H9 (cell line): ENCODE data around the gene PREX1. TPM values are rescaled to one million over a fixed set of nuclear protein-coding genes. Genes with fewer than 3 reads are reported as not detected.

Experiments
- DNase-seq: peaks from one replicate; pipeline ENCODE4 v3.0.0-alpha.2; 2017
- H2AFZ ChIP-seq: one replicate; pipeline ENCODE4 v1.6.1; 2013; ENCODE audit warnings: mild to moderate bottlenecking, low read length, control low read depth, moderate library complexity
- H2AK5ac ChIP-seq: 2 replicates; pipeline ENCODE4 v1.6.1; 2013; ENCODE audit warnings: low read length, control low read depth, mixed read lengths; ENCODE audit not compliant: insufficient read length
- H2BK120ac ChIP-seq: one replicate; pipeline ENCODE4 v1.6.1; 2013; ENCODE audit warnings: low read depth, mild to moderate bottlenecking, low read length, control low read depth, inconsistent platforms; ENCODE audit not compliant: poor library complexity, severe bottlenecking
- H2BK12ac ChIP-seq: 2 replicates; pipeline ENCODE4 v1.6.1; 2013; ENCODE audit warnings: low read length, control low read depth, mixed read lengths, low read depth; ENCODE audit not compliant: insufficient read length
- H2BK15ac ChIP-seq: 2 replicates; pipeline ENCODE4 v1.6.1; 2013; ENCODE audit warnings: low read depth, low read length, control low read depth
- H2BK20ac ChIP-seq: one replicate; pipeline ENCODE4 v1.6.1; 2013; ENCODE audit warnings: low read depth, mild to moderate bottlenecking, low read length, control low read depth, inconsistent platforms; ENCODE audit not compliant: poor library complexity, severe bottlenecking
- H2BK5ac ChIP-seq: 2 replicates; pipeline ENCODE4 v1.6.1; 2013; ENCODE audit warnings: low read length, control low read depth, mixed read lengths; ENCODE audit not compliant: insufficient read length
- H3K14ac ChIP-seq: 2 replicates; pipeline ENCODE4 v1.6.1; 2013; ENCODE audit warnings: low read length, control low read depth; ENCODE audit not compliant: insufficient read depth
- H3K18ac ChIP-seq: 2 replicates; pipeline ENCODE4 v1.6.1; 2013; ENCODE audit warnings: low read depth, mild to moderate bottlenecking, mixed read lengths, low read length, control low read depth; ENCODE audit not compliant: insufficient read length
- H3K23ac ChIP-seq: 2 replicates; pipeline ENCODE4 v1.6.1; 2013; ENCODE audit warnings: low read length, control low read depth, mixed read lengths, low read depth; ENCODE audit not compliant: insufficient read length
- H3K23me2 ChIP-seq: 2 replicates; pipeline ENCODE4 v1.6.1; 2013; ENCODE audit warnings: low read depth, mild to moderate bottlenecking, mixed read lengths, low read length, control low read depth; ENCODE audit not compliant: insufficient read length, poor library complexity, severe bottlenecking
- H3K27ac ChIP-seq: 2 replicates; pipeline ENCODE4 v1.5.1; 2013; ENCODE audit warnings: low read length, control low read depth, mixed read lengths, low read depth; ENCODE audit not compliant: insufficient read length
- H3K27me3 ChIP-seq: 2 replicates; pipeline ENCODE4 v1.6.1; 2013; ENCODE audit warnings: low read length, control low read depth, inconsistent platforms; ENCODE audit not compliant: insufficient read depth
- H3K4ac ChIP-seq: 2 replicates; pipeline ENCODE4 v1.6.1; 2013; ENCODE audit warnings: low read depth, mild to moderate bottlenecking, control low read depth, inconsistent platforms, low read length, moderate library complexity
- H3K4me1 ChIP-seq: 2 replicates; pipeline ENCODE4 v1.6.1; 2013; ENCODE audit warnings: low read length, control low read depth, inconsistent platforms; ENCODE audit not compliant: insufficient read depth
- H3K4me2 ChIP-seq: 2 replicates; pipeline ENCODE4 v1.6.1; 2013; ENCODE audit warnings: low read length, control low read depth, mixed read lengths; ENCODE audit not compliant: insufficient read length, insufficient read depth
- H3K56ac ChIP-seq: 2 replicates; pipeline ENCODE4 v1.6.1; 2013; ENCODE audit warnings: low read depth, mild to moderate bottlenecking, mixed read lengths, low read length, control low read depth; ENCODE audit not compliant: insufficient read length
- H3K79me1 ChIP-seq: 2 replicates; pipeline ENCODE4 v1.6.1; 2013; ENCODE audit warnings: low read depth, mild to moderate bottlenecking, moderate library complexity, low read length, control low read depth, inconsistent platforms; ENCODE audit not compliant: insufficient read depth, poor library complexity, severe bottlenecking
- H3K79me2 ChIP-seq: 2 replicates; pipeline ENCODE4 v1.6.1; 2013; ENCODE audit warnings: low read length, control low read depth, inconsistent platforms; ENCODE audit not compliant: insufficient read depth
- H3K9ac ChIP-seq: 2 replicates; pipeline ENCODE4 v1.6.1; 2013; ENCODE audit warnings: low read length, control low read depth, mixed read lengths; ENCODE audit not compliant: insufficient read length; ENCODE audit errors: extremely low read depth
- H3K9me3 ChIP-seq: one replicate; pipeline ENCODE4 v1.6.1; 2013; ENCODE audit warnings: low read depth, low read length, inconsistent platforms; ENCODE audit not compliant: control insufficient read depth
- H3T11ph ChIP-seq: one replicate; pipeline ENCODE4 v1.6.1; 2013; ENCODE audit warnings: mild to moderate bottlenecking, low read length, control low read depth, inconsistent platforms
- H4K20me1 ChIP-seq: one replicate; pipeline ENCODE4 v1.6.1; 2013; ENCODE audit not compliant: control insufficient read depth, insufficient read length, insufficient read depth
- H4K5ac ChIP-seq: 2 replicates; pipeline ENCODE4 v1.6.1; 2013; ENCODE audit warnings: low read depth, mild to moderate bottlenecking, mixed read lengths, low read length, control low read depth; ENCODE audit not compliant: insufficient read length
- H4K8ac ChIP-seq: replicated peaks from 2 replicates; pipeline ENCODE4 v1.6.1; 2013; ENCODE audit warnings: low read length, control low read depth, mixed read lengths, low read depth; ENCODE audit not compliant: insufficient read length
- H4K91ac ChIP-seq: 2 replicates; pipeline ENCODE4 v1.6.1; 2013; ENCODE audit warnings: low read depth, mild to moderate bottlenecking, moderate library complexity, mixed read lengths, low read length, control low read depth; ENCODE audit not compliant: insufficient read length
- H3K27ac Mint-ChIP-seq, 3 experiments: 2 replicates in 2 of 3; 3 replicates in 1 of 3; pipeline ENCODE4 v1.8.0; 2020 to 2021; ENCODE audit warnings: mixed read lengths in 3 of 3, mild to moderate bottlenecking in 1 of 3, moderate library complexity in 1 of 3
- H3K27me3 Mint-ChIP-seq: 2 replicates; pipeline ENCODE4 v1.8.0; 2021; ENCODE audit warnings: low read depth, mild to moderate bottlenecking, moderate library complexity, mixed read lengths
- H3K36me3 Mint-ChIP-seq, 3 experiments: 2 replicates in 2 of 3; 3 replicates in 1 of 3; pipeline ENCODE4 v1.8.0; 2020 to 2021; ENCODE audit warnings: low read depth in 3 of 3, mixed read lengths in 3 of 3; ENCODE audit not compliant: insufficient read depth in 1 of 3
- H3K4me1 Mint-ChIP-seq, 2 experiments: 2 replicates each; pipeline ENCODE4 v1.8.0; 2020; ENCODE audit warnings: mixed read lengths in 2 of 2
- H3K4me3 Mint-ChIP-seq, 2 experiments: 2 replicates in 1 of 2; 3 replicates in 1 of 2; pipeline ENCODE4 v1.8.0; 2020 to 2021; ENCODE audit warnings: mild to moderate bottlenecking in 2 of 2, mixed read lengths in 2 of 2, moderate library complexity in 1 of 2
- H3K9me3 Mint-ChIP-seq, 2 experiments: 2 replicates in 1 of 2; 3 replicates in 1 of 2; pipeline ENCODE4 v1.8.0; 2020; ENCODE audit warnings: mild to moderate bottlenecking in 2 of 2, mixed read lengths in 2 of 2, moderate library complexity in 1 of 2
- CTCF ChIP-seq: fragments of 200-600 bp; sonication (generic); conservative IDR thresholded peaks from 3 replicates; pipeline ENCODE4 v1.8.0; 2021; ENCODE audit warnings: antibody characterized with exemption, mild to moderate bottlenecking
- WGBS: extraction: QIAGEN DNeasy Blood & Tissue Kit; methylation state at CpG from one replicate; pipeline ENCODE4 v1.1.7; 2013; ENCODE audit warnings: missing lambda C conversion rate, low lambda C conversion rate, mixed read lengths; ENCODE audit not compliant: insufficient read length; ENCODE audit errors: extremely low coverage; 5-methylcytosine and 5-hydroxymethylcytosine counted together
- total RNA-seq: library from RNA; stranded (reverse); gene quantifications from 2 replicates; pipeline ENCODE4 v1.2.1, GENCODE V29; 2021

PREX1 gene
- total RNA-seq, 1 experiment from 2014 or later: 6.6 TPM

- H3K36me3 Mint-ChIP-seq: peaks cover 0 to 6% (median 5%) of the 10 kb centered on the region in 3 experiments; a peak in 4 of 7 replicates
- no peak overlapping the region for H3K18ac ChIP-seq
- no peak overlapping the region for H2AK5ac ChIP-seq
- peaks cover 6 to 9% of the 10 kb centered on the region in 2 experiments; a peak in 4 of 5 replicates for H3K9me3 Mint-ChIP-seq
- no peak overlapping the region for H2AFZ ChIP-seq
- H3K56ac ChIP-seq: no peak overlapping the region
- H4K20me1 ChIP-seq: no peaks in the 10 kb centered on the region
- no peak overlapping the region for H3K4me2 ChIP-seq
- no peaks in the 10 kb centered on the region for H3K27me3 ChIP-seq
- no peak overlapping the region for H3T11ph ChIP-seq
- H3K23me2 ChIP-seq: no peaks in the 10 kb centered on the region
- H2BK12ac ChIP-seq: no peak overlapping the region
- no peak overlapping the region for H2BK120ac ChIP-seq
- no peak overlapping the region for H3K14ac ChIP-seq
- H3K4ac ChIP-seq: no peak overlapping the region
- no peak overlapping the region for H3K23ac ChIP-seq
- no peak overlapping the region for H4K5ac ChIP-seq
- no peak for DNase-seq
- no peak overlapping the region for H4K91ac ChIP-seq
- no peak overlapping the region for H2BK20ac ChIP-seq
- H3K79me1 ChIP-seq: no peaks in the 10 kb centered on the region
- H3K27ac ChIP-seq: no peak overlapping the region
- H3K9me3 ChIP-seq: no peaks in the 10 kb centered on the region
- no peak overlapping the region for H3K4me3 Mint-ChIP-seq
- no peak overlapping the region for H4K8ac ChIP-seq
- H3K4me1 Mint-ChIP-seq: peaks cover 7 to 8% of the 10 kb centered on the region in 2 experiments
- no peak overlapping the region for H2BK5ac ChIP-seq
- no CpG with 5 or more reads among the region's 11 CpGs for WGBS
- no peak for TF ChIP-seq CTCF
- H3K79me2 ChIP-seq: no peaks in the 10 kb centered on the region
- no peaks in the 10 kb centered on the region for H3K4me1 ChIP-seq
- no peak overlapping the region for H2BK15ac ChIP-seq
- no peak overlapping the region for H3K27ac Mint-ChIP-seq
- H3K9ac ChIP-seq: no peak overlapping the region
- H3K27me3 Mint-ChIP-seq: peaks cover 3% of the 10 kb centered on the region
Measured at GRCh38 chr20:48583171-48583570, 244.6 kb downstream of the PREX1 start.
